Measurements from ENCODE around the gene C19orf44.
"Not testable (repeated sequence)": the region's sequence is repeated elsewhere in the genome, so short reads cannot be mapped to it uniquely, and the experiment has no call there.

Gene C19orf44

GRCh38 chr19:16495982-16496612, at the start of gene C19orf44, which contains the start of gene CALR3:
Gene C19orf44 (plus strand): TSS chr19:16496394. CDS start chr19:16500793, 4,399 bp downstream.
Gene CALR3 (minus strand): TSS chr19:16496167. CDS start chr19:16496129, 38 bp downstream.
- DNase-seq (ENCODE audit: low spot score): peak; percentile 99

- DNase-seq (ENCODE audit: low spot score): peak; percentile 90
Measured at GRCh38 chr19:16446724-16447368, 49.3 kb upstream of the C19orf44 start.

DNA sequence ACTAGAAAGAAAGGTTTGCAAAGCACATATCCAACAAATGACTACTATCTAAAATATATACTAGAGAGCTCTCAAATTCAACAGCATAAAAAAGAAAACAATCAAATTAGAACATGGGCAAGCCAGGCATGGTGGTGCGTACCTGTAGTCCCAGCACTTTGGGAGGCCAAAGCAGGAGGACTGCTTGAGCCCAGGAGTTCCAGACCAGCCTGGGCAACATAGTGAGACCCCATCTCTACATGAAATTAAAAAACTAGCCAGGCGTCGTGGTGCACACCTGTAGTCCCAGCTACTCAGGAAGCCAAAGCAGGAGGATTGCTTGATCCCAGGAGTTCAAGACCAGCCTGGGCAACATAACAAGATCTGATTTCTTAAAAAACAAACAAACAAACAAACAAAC, 47.3 kb upstream of the C19orf44 start:
- DNase-seq (ENCODE audit: low spot score): not testable (repeated sequence)

DNA sequence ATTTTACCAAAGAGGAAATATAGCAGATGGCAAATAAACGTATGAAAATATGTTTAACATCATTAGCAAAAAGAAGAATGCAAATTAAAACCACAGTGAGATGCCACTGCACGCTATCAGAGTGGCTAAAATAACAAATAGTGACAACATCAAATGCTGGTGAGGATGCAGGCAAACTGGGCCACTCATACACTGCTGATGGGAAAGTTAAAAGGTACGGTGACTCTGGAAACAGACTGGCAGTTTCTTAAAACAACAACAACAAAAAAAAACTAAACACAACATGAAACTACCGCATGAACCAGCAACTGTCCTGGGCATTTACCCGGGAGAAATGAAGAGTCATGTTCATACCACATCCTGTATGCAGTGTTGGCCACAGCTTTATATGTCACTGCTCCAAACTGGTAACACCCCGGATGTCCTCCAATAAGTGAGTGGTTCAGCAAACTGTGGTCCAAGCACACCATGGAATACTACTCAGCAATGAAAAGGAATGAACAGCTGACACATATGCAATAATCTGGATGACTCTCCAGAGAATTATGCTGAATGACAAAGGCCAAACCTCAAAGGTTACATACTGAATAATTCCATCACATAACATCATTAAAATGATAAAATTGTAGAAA, 46.7 kb upstream of the C19orf44 start:
- peak; percentile 75 for DNase-seq (ENCODE audit: low spot score)

DNA sequence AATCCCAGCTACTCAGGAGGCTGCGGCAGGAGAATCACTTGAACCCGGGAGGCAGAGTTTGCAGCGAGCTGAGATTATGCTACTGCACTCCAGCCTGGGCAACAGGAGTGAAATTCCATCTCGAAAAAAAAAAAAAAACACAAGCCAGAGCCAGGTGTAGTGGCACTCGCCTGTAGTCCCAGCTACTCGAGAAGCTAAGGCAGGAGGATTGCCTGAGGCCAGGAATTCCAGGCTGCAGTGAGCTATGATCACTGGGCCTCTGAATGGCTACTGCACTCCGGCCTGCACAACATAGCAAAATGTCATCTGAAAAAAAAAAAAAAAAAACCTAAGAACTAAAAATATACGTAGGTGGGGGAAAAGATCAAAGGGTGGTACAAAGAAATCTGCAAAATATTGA, 43.9 kb upstream of the C19orf44 start:
- no peak for DNase-seq (ENCODE audit: low spot score)

DNA sequence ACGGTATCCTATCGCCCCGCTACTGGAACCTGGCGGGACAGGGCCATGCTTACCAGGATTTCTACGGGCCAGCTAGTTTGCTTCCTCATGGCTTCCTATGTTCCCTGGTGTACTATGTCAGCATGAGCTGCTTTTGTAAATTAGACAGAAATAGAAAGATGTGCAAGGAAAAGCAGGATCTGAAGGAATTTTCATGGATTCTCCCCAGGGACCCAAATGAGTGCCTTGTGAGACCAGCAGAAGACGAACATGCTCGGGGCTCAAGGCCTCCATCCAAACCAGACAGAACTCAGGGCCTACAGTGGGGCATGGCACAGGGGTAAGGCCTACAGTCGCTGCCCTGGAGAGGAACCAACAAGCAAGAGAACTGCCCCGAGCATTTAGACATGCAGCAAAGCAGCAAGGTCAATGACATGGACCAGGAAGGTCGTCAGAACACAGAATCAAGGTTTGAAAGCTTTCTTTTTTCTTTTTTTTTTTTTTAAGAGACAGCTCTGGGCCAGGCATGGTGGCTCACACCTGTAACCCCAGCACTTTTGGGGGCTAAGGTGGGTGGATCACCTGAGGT, 41.8 kb upstream of the C19orf44 start:
- DNase-seq (ENCODE audit: low spot score): no peak

DNA sequence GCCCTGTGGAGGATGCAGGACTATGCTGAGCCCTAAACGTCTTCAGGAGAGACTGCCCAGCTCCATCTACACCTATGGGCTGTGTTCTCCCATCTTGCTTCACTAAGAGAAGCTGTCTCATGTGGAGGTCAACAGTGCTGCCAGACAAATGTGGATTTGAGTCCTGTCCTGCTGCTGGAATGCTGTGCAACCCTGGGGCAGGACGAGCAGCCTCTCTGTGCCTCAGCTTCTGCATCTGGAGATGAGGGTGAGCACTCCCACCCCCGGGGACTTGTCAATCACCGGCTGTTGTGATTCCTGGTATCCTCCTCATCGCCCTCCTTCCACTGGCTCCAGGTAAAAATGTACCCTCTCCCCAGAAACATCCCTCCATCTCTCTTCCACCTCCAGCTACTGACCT, 40.7 kb upstream of the C19orf44 start:
- no peak for DNase-seq (ENCODE audit: low spot score)

GRCh38 chr19:16456652-16457194, 39.5 kb upstream of the C19orf44 start:
- DNase-seq (ENCODE audit: low spot score): no peak

DNA sequence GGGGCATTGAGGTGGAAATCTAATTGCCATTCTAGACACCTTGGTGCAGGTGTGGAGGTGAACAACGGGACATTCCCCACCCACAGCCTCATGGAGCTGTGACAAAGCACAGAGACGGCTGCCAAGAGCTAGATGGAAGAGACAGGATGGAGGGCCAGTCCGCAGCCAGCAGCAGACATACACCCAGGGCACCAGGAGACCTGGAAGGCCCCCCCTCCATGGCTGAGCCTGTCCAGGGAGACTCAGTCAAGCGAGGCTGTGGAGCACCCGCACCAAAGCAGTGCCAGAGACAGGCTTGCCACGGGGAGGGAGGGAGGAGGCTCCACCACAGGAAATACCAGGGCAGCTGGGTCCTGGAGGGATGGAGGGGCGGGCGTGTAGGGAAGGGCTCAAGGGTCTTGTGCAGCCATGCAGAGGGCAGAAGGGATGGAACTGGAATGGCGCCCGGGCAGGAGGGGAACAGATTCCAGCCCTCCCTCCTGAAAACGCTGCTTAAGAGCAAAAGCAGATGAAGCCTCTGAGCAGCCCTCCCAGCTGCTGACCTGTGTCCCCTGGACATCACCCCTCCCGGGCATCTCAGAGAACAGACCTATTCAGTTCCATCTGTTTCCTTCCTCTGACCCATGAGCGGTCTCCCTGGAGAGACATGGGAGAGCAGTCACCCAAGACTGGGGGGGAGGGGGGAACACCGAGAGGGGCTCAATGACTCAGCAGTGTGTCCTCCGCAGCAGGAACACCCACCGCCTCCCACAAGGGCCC, 38.8 kb upstream of the C19orf44 start:
- no peak for DNase-seq (ENCODE audit: low spot score)

DNA sequence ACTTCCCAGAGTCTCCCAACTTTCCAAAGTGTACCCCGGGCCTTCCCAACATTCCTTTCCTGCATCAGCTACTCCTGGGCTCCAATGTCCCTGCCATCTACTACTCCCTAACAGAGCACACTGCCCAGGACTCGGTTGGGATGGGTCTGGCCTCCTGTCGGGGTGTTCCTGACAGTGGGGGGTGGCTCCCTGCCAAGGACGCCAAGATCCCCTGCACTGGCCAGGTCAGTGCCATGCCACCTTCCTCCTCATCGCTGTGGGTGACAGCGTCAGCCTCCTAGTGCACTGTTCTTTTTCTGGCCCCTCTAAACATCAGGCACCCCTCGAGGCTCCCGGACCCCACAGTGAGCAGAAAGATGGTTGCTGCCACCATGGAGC, 38.3 kb upstream of the C19orf44 start:
- no peak for DNase-seq (ENCODE audit: low spot score)

DNA sequence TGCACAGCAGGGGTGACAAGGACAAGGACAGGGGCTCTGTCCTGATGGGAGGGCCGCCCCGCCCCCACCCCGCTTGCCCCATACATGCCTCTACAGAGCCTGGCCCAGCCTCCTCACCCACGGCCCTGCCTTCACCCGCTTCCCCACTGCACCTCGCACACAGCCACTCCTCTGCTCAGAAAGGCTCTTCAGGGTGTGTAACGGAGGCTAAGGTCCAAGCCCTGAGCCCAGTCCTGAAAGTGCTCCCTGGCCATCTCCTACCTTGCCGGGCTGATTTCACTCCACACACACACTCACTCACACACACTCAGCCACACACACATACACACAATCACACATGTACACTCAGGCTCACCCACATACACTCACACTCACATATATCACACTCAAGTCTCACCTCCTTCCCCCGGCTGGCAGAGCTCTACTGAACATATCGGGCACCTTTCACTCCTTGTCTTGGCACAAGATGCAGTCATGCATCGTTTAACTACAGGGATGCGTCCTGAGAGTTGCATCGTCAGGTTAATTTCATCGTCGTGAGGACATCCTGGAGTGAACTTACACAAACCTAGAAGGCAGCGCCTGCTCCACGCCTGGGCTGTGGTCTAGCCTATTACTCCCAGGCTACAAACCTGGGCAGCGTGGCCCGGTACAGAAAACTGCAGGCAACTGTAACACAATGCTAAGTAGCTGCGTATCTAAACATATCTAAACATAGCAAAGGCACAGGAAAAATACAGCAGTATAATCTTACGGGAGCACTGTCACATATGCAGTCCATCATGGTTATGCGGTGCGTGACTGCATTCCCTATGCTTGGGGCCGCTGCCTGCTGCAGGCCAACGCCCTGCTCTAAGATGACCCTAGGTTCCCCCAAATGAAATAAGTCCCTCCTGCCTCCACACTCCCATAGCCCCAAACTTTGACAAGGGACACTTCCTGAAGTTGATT, 37.5 kb upstream of the C19orf44 start:
- no peak for DNase-seq (ENCODE audit: low spot score)

DNA sequence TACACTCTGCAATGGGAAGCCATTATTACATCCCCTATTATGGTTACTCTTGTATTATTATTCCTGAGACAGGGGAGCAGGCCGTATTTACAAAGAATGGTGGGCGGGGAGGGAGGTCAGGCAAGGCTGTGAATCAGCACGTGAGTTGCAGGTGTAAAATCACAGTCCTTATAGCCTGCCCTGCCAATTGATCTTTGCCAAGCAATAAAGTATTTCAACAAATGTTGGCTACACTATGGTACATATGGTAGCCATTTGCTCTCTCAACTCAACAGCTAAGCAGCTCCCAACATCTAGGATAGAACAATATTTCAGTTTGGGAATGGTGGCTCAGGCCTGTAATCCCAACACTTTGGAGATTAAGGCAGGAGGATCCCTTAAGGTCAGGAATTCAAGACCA, 36.5 kb upstream of the C19orf44 start:
- DNase-seq (ENCODE audit: low spot score): no peak

GRCh38 chr19:16460454-16460853, 35.7 kb upstream of the C19orf44 start:
- no peak for DNase-seq (ENCODE audit: low spot score)

- no peak for DNase-seq (ENCODE audit: low spot score)
Measured at GRCh38 chr19:16461630-16462051, 34.6 kb upstream of the C19orf44 start.

DNA sequence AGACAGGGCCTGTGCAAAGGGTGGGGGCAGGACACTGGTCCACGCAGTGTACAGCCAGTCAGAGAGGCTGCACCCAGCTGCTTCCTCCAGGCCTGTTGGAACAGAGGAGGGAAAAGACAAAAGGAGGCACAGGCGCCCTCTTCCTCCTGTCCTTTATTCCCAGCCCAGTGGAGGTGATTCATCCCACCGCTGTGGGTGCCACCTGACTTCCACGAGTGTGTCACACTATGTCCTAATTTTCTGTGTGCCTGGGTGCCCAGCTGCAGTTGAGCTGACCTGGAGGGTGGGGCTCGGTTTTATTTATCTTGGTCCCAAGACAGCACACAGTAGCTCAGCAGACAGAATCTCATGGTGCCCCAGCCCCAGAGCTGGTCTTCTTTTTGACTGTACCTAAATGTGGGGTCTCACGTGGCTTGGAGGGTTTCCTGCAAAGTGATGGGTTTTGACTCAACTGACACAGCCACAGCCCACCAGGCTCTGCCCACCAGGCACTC, 33.4 kb upstream of the C19orf44 start:
- DNase-seq (ENCODE audit: low spot score): no peak

DNA sequence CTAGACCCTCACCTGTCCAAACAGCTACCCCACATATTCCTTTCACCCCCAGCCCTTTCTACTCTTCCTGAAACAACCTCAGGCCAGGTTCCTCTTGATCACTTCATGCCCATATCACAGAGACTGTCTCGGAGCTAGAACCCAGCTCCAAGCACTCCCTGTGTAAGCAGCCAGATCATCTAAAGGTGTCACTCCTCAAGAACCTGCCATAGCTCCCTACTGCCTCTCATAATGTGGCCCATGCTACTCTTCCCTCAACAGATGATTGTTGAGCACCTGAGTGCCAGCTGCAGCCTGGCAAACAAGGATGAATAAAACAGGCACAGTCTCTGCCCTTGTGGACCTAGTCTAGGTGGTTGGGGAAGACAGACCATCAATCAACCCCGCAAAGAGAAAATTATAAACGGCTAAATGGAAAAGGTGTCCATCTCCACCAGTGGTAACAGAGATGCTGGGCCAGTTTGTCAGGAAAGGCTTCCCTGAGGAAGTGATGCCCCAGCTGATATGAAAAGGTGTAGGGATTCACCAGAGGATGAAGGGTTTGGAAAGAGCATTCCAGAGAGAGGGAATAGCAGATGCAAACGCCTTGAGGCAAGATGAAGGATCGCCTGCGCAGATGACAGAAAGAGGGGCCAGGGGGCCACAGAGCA, 32.7 kb upstream of the C19orf44 start:
- DNase-seq (ENCODE audit: low spot score): no peak

GRCh38 chr19:16463991-16464575, 32.1 kb upstream of the C19orf44 start:
- no peak for DNase-seq (ENCODE audit: low spot score)

- no peak for DNase-seq (ENCODE audit: low spot score)
Measured at GRCh38 chr19:16465239-16465638, 31.0 kb upstream of the C19orf44 start.

DNA sequence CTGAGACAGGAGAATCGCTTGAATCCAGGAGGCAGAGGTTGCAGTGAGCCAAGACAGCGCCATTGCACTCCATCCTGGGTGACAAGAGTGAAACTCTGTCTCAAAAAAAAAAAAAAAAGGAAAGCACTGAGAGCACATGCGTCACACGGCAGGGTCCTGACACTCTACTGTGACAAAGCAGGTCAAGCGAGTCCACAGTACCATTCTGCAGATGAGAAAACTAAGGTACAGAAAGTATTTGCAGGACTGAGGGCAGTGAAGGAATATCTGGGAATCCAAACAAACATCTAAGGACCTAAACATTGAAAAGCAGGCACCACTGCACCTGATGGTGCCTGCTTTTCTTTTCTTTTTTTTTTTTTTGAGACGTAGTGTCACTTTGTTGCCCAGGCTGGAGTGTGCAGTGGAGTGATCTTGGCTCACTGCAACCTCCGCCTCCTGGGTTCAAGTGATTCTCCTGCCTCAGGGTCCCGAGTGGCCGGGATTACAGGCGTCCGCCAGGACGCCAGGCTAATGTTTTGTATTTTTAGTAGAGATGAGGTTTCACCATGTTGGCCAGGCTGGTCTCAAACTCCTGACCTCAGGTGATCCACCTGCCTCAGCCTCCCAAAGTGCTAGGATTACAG, 29.3 kb upstream of the C19orf44 start:
- not testable (repeated sequence) for DNase-seq (ENCODE audit: low spot score)

All from NAMALWA (cell line).